NCI-H748 treated with DMSO at 0.1 percent for 48 hours (cell line): Measurements from ENCODE around the gene OPCML.

Experiments used
- DNase-seq: peaks from one replicate; lab custom pipeline; 2025; lab: John Stamatoyannopoulos, UW

Gene OPCML

DNA sequence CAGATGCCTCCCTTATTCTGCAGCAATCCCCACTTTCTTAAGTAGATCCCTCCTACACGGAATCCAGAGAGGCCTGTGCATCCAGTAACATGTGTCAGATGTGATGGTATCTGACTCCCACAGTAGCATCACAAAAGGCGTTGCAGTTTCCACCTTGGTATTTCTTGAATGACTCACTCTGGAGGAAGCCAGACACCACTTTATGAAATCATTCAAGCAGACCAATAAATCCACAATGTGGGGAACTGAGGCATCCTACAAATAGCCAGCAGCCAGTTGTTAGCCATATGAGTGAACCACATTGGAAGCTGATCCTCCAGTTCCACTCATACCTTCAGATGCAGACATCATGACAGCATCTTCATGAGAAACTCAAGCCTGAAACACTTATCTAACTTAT, 798.1 kb downstream of the OPCML start:
- DNase-seq: no peak

DNA sequence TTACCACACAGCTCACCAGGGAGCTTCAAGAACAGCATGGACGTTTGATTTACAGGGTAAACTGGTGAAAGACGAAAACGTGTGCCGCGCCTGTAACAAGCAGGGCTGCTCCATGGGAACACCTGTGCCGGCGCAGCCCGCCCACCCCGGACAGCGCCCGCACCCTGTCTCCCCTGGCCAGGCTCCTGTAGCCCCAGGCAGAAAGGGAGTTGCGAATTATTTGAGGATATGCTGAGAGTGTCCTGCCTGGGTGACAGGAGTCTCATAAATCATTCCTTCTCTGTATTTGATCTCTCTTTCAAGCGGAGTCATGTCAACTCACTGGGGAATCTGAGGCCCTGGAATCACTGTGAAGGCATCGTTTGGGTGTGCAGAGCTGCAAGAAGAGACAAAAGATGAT, 804.3 kb downstream of the OPCML start:
- no peak for DNase-seq

DNA sequence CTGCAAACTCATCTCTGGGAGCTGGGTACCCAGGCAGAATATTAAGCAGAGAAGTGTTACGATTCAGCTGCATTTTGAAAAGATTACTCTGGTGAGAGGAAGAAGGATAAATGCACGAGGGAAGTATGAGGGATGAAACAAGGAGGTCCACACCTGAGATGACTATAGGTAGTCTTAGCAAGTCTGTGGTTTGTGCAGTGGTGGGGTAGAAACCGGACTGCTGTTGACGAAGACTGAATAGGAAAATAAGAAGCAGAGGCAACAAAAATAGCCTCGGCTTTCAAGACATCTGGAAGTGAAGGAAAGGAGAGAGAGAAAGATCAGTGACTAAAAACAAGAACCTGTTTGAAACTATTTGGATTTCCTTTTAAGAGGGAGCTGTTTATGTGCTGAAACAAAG, 810.8 kb downstream of the OPCML start:
- DNase-seq: no peak

DNA sequence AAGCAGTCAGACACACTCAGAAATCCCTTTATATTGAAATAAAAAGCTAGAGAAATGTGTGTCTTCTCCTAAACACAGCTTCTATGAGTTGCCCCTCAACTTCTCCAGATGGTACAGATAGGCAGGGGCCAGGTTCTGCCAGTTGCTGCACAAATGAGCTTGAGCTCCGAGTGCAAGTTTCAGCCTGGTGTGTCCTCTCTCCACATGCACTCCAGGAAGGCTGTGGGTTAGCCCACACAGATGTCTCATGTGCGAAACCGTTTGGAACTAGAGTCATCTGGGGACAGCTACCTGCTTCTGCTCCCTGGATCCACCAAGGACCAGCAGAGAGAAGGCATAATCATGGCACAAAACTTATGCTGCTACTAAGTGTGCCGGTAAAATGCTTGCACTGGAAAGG, 812.6 kb downstream of the OPCML start:
- DNase-seq: no peak

DNA sequence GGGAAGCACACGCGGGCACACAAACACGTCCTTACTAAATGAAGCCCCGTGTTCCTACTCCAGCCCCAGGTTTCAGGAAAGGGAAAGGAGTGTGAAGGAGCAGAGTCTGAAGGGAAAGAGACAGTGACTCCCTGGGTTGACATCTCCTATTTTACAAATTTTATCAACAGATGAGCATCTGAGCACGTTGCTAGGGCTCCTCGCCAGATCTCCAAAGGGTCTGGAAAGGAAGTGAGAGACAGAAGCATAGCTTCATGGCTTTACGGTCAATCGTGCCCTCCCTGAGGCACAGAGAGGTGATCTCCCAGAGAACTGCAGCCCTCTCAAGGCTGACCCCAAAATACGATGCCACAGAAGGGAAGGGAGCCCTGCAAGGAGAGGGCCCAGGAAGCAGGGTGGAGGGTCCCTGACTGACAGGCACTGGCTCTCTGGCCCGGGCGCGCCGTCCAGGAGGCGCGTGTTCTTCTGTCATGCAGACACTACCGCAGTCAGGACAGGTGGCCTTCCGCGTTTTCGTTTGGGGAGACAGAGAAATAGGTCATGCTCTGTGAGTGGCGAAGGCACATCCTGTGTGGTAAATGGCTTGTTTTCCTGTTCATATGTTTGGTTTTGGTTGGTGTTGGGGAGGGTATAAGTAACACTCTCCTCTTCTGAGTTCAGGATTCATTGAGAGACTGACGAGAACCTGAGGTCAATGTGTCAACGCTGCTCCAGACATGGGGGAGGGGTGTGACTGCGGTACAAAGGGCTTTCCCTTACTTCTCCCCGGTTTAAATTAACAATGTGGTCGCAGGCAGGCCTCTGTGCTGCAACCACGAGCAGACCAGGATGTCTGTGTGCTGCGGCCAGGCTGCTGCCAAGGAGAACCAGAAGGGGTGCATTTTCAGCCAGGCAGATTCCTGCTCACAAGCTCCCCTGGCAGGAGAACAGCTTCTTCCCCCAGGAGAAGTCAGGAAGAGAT, 813.3 kb downstream of the OPCML start:
- no peak for DNase-seq

DNA sequence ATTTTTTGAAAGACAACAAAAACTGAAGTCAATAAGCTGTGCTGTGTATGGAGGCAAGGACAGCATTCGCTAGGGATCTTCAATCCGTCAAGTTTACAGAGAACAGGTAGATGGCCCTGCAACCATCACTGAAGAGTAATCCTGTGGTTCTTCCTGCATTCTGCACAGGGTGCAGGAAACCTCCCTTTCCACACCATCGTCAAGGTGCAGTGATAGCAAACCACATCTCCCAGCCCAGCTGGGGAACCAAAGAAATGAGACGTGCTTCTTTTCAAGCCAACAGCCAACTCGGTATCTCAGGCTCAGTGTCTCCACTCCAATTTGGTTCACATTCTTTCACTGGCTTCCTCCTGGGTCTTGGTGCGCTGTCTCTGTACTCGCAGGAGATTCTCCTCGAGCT, 814.5 kb downstream of the OPCML start:
- DNase-seq: no peak

DNA sequence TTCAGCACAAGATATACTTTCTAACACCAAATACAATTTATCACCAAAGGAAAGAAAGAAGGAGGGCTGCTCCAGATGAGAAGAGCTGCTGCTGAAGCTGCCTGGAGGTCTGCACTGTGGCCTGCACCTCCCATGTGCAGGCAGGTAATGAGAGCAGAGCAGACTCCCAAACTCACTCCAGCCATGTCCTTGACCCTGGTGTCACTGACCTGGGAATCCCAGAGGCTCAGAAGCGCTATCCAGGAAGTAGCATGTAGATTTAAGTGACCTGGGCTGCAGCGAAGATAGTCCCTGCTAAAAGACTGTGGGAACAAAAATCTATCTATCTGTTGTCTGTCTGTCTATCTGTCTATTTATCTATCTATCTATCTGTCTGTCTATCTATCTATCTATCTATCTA, 816.3 kb downstream of the OPCML start:
- DNase-seq: no peak

DNA sequence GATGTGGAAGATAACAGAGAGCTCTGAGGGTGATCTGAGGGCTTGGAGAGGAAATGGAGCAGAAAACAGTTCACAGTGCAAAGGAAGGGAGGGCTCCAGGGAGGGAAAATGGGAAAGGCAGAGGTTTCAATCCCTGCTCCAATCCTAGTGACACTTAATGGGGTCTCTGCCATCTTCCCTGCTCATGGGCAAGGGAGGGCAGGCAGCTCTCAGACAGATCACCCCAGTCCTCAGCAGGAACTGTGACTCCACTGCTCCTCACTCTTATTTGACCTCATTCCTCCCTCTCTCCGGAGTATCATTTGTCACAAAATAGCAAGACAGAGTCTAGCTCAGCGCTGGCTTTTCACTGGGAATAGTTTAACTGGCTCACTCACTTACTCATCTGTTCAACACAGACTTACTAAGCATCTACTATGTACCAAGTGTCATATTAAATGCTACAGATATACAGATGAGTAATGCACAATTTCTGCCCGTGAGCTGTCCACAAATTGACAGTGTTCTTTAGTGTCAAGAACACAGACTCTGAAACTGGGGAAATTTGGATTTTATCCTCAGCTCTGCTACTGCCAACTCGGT, 817.4 kb downstream of the OPCML start:
- no peak for DNase-seq

DNA sequence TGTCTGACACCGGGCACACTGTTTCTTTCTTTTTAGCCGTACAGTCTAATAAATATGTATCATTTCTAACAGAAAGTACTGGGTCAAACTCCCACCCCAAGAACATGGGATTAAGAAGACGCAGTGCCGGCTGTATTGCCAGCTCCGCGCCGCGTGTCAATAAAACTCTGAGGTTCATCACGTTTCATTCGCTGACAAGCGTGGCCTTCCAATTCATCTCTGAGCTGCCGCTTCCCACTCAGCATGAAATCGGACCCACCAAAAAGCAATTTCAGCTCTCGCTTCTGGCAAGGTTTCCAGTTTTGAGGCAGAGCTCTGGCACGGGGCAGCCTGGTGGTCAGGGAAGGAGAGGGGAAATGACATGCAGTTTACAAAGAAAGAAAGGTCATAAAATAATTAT, 819.8 kb downstream of the OPCML start:
- DNase-seq: no peak

DNA sequence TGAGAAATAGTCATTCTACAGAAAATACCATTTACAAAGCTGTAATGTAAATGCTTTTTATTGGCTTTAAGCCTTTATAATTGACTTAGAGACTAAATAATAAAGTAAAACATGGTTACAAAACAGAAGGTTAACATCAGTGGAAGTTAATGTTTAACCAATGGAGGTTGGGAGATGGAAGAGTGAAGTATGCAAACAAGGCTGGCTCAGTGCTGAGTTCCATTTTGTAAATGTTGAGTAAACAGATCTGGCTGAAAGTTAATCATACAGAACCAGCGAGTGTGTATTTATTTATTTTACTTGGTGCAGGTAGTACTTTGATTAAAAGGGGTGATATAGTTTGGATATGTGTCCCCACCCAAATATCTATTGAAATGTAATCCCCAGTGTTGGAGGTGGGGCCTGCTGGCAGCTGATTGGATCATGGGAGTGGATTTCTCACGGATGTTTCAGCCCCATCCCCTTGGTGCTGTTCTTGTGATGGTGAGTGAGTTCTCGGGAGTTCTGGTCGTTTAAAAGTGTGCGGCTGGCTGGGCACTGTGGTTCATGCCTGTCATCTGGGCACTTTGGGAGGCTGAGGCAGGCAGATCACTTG, 827.4 kb downstream of the OPCML start:
- DNase-seq: peak; percentile 60

DNA sequence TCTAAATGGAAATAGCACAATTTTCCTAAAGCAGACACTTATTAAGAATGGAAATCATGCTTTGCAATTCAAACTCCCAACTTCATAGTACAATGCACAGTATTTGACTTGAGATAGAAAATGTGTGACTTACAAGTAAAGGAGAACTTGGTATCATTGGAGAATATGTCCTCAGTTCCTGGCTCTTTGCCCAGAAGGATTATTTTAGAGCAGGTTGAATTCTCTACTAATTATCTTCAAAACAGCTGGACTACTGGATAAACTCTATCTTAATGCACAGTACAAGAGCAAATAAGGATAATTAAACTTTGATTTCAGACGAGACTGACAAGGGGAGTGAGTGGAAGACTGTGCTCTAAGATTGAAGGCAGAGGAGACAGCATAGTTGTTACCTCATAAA, 839.4 kb downstream of the OPCML start:
- peak; percentile 57 for DNase-seq

DNA sequence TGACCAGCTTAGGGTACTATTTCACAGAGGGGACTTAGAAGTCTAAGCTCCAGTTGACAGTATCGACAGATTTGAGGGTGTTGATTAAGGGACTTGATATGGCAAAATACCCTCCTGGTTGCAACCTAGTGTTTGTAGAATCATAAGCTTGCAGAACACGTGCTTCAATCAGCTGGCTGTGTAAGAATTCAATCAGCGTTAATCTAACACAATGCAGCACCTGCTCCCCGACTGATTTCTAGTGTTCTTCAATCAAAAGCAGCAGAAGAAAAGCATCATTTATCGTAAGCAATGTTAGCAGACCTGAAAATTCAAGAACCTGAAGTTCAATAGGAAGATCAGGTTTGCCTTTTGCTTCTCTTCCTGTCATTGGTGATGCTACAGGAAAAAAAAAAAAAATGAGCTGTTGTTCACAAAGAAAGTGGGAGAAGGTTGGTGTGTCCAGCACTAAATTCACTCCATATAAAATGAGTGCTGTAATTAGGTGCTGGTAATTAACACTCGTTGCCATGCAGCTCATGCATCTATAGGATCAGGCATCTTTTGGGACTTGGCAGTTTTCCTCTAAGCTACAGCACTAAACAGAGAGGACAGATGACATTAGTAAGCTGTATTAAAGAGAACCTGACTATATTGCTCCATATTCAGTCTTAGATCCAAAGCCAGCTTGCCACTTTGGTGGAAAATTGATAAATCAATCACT, 840.3 kb downstream of the OPCML start:
- peak; percentile 56 for DNase-seq

DNA sequence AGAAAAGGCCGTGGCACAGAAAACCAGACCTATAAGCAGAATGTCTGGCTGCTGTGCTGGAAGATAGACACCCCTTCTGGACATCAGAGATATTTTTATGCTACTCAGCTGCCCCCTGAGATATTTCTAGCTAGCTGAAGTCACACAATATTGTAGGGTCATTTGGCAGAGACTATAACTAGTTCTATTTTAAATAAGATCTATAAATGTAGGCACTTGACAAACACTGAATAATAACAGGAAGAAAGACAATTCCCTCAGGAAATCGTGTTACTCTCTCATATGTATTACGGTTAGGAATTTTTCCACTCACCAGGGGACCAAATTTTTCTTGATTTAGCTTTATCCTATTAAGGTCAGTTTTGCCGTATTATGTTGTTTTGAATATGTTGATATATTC, 845.4 kb downstream of the OPCML start:
- no peak for DNase-seq

DNA sequence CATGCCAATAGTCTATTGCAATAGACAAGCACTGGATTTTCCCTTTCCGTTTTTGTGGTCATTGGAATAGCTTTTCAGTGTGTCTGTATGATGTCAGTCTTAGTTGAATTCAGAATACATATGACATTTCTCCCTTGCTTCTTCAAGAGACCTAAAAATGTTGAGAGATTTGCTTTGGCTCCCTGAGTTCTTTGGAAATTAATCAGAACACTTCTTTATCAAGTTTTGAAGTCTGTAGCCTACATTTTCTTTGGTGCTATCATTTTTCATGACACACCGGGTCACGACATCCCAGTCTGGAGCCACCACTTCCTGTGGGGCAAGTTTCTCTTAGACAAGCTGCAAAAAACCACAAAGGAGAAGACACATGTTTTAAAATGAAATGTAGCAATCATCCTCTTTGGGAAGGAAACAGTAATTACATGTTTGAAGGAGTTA, 847.1 kb downstream of the OPCML start:
- no peak for DNase-seq

DNA sequence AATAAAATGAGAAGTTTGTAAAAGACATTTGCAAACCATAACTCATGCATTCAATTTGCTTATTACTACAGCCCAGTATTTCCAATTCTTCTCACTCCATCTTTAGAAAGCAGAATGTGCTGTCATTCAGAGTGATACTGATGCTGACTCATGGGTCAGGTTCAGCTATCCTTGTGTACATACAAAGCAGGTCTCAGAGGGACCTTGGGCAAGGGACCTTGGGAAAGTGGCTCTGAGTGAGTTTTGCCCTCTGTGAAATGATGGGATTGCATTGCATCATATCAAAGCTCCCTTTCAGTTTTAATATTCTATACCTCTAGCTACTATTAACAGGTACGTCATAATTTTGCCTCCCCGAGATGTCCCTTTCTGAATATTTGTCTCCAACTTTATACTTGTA, 848.7 kb downstream of the OPCML start:
- no peak for DNase-seq

DNA sequence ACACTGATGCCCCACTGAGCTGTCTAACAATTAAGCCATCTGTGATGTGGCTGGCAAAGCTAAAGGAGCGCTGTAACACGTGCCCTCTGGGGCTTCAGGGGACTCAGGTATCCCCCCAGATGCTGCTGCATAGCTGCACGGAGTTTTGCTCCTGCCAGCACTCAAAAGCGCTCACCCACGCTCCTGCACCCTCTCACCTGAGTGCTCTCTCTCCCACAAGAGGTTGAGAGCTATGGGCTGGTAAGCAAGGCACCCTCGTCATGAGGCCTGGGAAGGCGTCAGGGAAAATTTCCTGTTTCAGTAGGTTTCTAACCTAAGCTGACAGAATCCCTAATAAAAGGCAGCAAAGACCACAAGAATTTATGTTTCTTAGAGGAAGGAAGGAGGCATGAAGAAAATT, 850.3 kb downstream of the OPCML start:
- DNase-seq: no peak

DNA sequence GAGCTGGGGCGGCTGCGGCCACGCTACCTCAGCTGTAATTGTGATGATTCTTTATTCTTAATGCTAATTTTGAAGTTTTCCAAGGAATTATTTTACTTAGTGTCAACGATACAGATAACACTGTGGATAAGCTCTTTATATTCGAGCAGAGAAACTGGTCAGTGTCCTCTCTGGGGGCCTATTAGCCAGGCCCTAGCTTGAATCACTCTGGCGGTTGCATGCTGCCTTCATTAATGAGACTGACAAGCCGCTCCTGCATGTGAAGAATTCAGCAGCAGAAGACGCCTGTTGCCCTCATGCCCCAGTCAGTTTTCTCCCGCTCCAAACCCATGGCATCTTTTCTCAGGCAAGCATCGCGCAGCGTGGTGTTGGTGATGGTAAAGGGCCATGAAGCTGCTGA, 851.7 kb downstream of the OPCML start:
- DNase-seq: no peak

DNA sequence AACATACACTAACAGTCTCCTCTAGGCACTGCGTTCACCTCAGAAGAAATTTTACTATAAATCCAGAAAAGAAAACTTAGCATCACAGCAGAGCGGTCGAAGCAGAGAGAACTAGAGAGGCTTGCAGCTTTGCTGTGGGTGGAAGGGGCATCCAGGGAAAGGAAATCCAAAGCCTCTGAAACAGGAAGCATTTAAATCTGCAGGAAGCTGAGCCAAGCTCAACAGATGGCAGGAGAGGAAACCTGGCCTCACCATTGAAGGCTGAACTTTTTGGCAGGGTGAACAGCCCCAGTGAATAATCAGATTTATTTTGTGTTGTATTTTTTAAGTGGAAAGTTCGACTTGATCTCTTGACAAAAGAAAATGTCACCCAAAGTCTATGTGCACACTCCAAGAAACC, 858.1 kb downstream of the OPCML start:
- DNase-seq: peak; percentile 16

DNA sequence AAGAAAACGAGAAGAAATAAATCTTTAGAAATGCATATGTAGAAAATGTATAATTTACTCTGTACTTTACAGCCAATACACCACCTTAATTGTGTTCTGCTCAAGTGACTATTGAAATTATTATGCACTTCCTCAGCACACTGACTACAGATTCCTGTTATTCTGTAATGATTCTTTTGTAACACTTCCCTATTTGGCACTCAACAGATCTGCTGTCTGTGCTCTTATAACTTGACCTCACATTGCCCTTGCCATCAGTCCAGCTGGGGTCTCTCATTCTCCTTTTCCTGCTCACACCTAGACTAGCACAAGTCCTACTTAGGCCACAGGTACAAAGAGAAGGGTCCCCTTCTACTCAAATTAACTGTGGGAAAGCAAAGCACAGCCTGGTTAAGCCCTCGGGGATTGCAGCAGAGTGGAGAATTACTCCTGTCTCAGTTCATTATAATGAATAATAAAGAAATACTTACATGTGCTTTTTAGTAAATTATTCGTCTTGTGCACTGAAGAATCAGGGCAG, 860.4 kb downstream of the OPCML start:
- DNase-seq: peak; percentile 11

DNA sequence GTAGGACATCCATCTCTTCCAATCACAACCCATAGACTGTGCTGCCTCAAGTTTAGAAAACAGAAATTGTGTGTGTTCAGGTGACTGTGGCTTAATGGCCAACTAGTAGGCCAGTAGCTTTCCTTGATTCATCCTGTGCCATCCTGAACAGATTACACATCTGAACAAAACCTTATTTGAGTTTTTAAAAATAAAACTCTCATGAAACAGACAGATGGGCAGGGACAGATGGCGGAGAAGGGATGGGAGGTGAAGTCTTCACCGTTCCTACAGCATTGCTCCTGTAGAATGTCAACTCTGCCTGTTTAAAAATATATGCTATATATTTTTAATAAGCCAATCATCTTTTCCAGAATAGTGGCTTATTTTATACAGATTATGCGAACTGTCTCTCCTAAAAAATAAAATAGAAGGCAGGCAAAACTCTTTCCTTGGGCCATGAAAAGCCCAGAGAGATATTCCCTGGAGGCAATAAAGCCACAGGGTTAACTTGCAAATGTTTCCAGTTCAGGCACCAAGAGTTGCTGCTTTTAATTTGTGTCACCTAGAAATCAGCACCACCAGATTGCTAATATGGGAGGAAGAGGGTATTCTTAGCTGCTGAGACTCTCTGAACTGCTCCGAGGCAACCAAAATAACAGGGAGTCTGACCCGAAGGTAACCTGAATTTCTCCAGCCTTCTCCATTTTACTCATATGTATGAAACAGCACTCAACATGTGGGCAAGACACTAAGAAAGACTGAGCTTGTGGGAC, 861.2 kb downstream of the OPCML start:
- no peak for DNase-seq

DNA sequence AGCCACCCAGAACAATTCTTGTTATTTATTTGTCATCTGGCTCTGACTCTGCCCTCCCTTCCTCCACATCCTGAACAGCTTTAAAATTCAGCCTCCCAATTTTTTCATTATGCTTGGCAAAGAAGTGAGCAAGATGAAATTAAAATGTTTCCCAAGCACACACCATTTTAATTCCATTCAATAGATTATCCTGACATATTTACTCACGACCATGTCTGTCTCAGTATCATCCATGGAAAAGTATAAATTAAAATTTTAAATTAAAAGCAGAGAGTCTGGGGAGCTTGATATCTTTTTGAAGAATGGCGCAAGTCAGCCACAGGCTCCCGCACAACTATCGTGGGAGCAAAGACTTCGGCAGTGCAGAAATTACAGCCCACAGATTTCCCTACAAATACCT, 862.4 kb downstream of the OPCML start:
- DNase-seq: no peak

DNA sequence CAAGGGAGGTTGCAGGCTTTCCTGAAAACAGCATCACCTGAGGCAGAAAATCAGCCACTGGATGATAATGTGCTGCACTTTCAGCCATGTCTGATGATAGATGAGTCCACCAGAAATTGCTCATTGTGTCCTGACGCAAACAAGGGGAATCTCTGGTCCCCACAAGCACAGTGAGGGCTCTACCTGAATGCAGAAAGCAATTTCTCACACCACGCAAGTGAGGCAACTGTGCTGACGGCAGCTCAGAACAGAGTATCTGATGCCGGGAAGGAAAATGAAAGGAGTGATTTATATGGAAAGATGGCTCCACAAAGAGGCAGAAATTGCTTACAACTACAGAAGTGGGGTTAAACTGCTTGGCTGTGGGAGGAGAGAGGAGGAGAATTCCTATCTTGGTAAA, 867.1 kb downstream of the OPCML start:
- DNase-seq: no peak
